Fibroblast of lung (primary cell): ENCODE results near the gene RBL2.

Experiments
- CTCF ChIP-seq, 2 donors: IDR thresholded peaks in 1 of 2; conservative IDR thresholded peaks in 1 of 2; 1 replicate in 1 of 2; 2 replicates in 1 of 2; pipeline ENCODE4 v1.5.1; 2011 to 2012; ENCODE audit warnings: low read length in 2 of 2, control low read depth in 1 of 2, inconsistent platforms in 1 of 2, low read depth in 1 of 2, mild to moderate bottlenecking in 1 of 2
- EZH2 ChIP-seq: IDR thresholded peaks from 2 replicates; pipeline ENCODE4 v1.5.1; 2012; ENCODE audit warnings: low read length, control low read depth, mild to moderate bottlenecking; ENCODE audit errors: missing control alignments

GRCh38 chr16:53445534-53445933 is 11.3 kb downstream of the RBL2 start:
- no peak for TF ChIP-seq CTCF (conservative IDR thresholded peaks at IDR 0.05 in 1 of 2, IDR thresholded peaks at IDR 0.05 in 1 of 2; ENCODE audit: low read depth in 1 of 2, low read length in 2 of 2)
- TF ChIP-seq EZH2 = no peak
